ENCODE results near the gene RIPOR3.
"Not testable (repeated sequence)": the region's sequence is repeated elsewhere in the genome, so short reads cannot be mapped to it uniquely, and the experiment has no call there.

DNA sequence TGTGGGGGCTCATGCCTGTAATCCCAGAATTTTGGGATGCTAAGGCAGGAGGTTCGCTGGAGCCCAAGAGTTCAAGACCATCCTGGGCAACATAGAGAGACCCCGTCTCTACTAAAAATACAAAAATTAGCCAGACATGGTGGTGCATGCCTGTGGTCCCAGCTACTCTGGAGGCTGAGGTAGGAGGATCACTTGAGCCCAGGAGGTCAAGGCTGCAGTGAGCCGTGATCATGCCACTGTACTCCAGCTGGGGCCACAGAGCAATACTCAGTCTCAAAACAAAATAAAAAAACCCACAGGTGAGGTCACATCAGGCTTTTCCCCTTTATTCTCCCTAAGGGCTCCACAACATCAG is 15.0 kb downstream of the RIPOR3 start:
- TF ChIP-seq, protein P1, sequence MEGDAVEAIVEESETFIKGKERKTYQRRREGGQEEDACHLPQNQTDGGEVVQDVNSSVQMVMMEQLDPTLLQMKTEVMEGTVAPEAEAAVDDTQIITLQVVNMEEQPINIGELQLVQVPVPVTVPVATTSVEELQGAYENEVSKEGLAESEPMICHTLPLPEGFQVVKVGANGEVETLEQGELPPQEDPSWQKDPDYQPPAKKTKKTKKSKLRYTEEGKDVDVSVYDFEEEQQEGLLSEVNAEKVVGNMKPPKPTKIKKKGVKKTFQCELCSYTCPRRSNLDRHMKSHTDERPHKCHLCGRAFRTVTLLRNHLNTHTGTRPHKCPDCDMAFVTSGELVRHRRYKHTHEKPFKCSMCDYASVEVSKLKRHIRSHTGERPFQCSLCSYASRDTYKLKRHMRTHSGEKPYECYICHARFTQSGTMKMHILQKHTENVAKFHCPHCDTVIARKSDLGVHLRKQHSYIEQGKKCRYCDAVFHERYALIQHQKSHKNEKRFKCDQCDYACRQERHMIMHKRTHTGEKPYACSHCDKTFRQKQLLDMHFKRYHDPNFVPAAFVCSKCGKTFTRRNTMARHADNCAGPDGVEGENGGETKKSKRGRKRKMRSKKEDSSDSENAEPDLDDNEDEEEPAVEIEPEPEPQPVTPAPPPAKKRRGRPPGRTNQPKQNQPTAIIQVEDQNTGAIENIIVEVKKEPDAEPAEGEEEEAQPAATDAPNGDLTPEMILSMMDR (IDR thresholded peaks at IDR 0.05; ENCODE audit: poor library complexity) = not testable (repeated sequence)
- TF ChIP-seq EZH2 (IDR thresholded peaks at IDR 0.05; ENCODE audit: borderline replicate concordance) = not testable (repeated sequence)

Measured in hepatocyte (in vitro differentiated cells).